ENCODE measurements around the gene TBL1X.

DNA sequence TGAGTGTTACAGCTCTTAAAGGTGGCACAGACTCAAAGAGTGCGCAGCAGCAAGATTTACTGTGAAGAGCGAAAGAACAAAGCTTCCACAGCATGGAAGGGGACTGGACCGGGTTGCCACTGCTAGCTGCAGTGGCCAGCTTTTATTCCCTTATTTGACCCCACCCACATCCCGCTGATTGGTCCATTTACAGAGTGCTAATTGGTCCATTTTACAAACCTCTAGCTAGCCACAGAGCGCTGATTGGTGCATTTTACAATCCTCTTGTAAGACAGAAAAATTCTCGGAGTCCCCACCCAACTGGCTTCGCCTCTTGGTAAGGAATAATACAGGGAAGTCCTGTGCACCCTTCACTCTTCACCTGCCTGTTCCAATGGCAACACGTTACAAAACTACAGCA, 319.5 kb downstream of the TBL1X start:
- TF ChIP-seq POLR2AphosphoS5 (IDR thresholded peaks at IDR 0.05; ENCODE audit: low read length) (no peak), KAT2A (conservative IDR thresholded peaks at IDR 0.05; ENCODE audit: control insufficient read depth, low read depth, low read length) (no peak), CBX5 (IDR thresholded peaks at IDR 0.05; ENCODE audit: low read depth) (no peak), RCOR1 (conservative IDR thresholded peaks at IDR 0.05; ENCODE audit: low read depth, low read length) (no peak), SMC3 (IDR thresholded peaks at IDR 0.05; ENCODE audit: borderline replicate concordance, low read length) (no peak), ATF7 (IDR thresholded peaks at IDR 0.05; ENCODE audit: low read depth) (no peak), MYC (IDR thresholded peaks at IDR 0.05; ENCODE audit: insufficient read depth, insufficient read length, insufficient replicate concordance, low read length, severe bottlenecking) (no peak), JUND (IDR thresholded peaks at IDR 0.05; ENCODE audit: low read depth, low read length) (no peak), EP300 (IDR thresholded peaks at IDR 0.05; ENCODE audit: borderline replicate concordance in 1 of 2, control insufficient read depth in 1 of 2, low read depth in 2 of 2, low read length in 2 of 2) (no peak)
- TF ChIP-seq, protein P1, sequence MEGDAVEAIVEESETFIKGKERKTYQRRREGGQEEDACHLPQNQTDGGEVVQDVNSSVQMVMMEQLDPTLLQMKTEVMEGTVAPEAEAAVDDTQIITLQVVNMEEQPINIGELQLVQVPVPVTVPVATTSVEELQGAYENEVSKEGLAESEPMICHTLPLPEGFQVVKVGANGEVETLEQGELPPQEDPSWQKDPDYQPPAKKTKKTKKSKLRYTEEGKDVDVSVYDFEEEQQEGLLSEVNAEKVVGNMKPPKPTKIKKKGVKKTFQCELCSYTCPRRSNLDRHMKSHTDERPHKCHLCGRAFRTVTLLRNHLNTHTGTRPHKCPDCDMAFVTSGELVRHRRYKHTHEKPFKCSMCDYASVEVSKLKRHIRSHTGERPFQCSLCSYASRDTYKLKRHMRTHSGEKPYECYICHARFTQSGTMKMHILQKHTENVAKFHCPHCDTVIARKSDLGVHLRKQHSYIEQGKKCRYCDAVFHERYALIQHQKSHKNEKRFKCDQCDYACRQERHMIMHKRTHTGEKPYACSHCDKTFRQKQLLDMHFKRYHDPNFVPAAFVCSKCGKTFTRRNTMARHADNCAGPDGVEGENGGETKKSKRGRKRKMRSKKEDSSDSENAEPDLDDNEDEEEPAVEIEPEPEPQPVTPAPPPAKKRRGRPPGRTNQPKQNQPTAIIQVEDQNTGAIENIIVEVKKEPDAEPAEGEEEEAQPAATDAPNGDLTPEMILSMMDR (IDR thresholded peaks at IDR 0.05 in 2 of 3, conservative IDR thresholded peaks at IDR 0.05 in 1 of 3; ENCODE audit: control insufficient read depth in 2 of 3, extremely low read depth in 1 of 3, insufficient read depth in 1 of 3, low read depth in 3 of 3, low read length in 3 of 3), result no peak
- TF ChIP-seq, protein P2, sequence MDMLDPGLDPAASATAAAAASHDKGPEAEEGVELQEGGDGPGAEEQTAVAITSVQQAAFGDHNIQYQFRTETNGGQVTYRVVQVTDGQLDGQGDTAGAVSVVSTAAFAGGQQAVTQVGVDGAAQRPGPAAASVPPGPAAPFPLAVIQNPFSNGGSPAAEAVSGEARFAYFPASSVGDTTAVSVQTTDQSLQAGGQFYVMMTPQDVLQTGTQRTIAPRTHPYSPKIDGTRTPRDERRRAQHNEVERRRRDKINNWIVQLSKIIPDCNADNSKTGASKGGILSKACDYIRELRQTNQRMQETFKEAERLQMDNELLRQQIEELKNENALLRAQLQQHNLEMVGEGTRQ (IDR thresholded peaks at IDR 0.05; ENCODE audit: borderline replicate concordance, low read depth, low read length), result no peak
- TF ChIP-seq, protein P3, sequence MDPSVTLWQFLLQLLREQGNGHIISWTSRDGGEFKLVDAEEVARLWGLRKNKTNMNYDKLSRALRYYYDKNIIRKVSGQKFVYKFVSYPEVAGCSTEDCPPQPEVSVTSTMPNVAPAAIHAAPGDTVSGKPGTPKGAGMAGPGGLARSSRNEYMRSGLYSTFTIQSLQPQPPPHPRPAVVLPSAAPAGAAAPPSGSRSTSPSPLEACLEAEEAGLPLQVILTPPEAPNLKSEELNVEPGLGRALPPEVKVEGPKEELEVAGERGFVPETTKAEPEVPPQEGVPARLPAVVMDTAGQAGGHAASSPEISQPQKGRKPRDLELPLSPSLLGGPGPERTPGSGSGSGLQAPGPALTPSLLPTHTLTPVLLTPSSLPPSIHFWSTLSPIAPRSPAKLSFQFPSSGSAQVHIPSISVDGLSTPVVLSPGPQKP (IDR thresholded peaks at IDR 0.05; ENCODE audit: low read depth, low read length), result no peak
- TF ChIP-seq, protein P4, sequence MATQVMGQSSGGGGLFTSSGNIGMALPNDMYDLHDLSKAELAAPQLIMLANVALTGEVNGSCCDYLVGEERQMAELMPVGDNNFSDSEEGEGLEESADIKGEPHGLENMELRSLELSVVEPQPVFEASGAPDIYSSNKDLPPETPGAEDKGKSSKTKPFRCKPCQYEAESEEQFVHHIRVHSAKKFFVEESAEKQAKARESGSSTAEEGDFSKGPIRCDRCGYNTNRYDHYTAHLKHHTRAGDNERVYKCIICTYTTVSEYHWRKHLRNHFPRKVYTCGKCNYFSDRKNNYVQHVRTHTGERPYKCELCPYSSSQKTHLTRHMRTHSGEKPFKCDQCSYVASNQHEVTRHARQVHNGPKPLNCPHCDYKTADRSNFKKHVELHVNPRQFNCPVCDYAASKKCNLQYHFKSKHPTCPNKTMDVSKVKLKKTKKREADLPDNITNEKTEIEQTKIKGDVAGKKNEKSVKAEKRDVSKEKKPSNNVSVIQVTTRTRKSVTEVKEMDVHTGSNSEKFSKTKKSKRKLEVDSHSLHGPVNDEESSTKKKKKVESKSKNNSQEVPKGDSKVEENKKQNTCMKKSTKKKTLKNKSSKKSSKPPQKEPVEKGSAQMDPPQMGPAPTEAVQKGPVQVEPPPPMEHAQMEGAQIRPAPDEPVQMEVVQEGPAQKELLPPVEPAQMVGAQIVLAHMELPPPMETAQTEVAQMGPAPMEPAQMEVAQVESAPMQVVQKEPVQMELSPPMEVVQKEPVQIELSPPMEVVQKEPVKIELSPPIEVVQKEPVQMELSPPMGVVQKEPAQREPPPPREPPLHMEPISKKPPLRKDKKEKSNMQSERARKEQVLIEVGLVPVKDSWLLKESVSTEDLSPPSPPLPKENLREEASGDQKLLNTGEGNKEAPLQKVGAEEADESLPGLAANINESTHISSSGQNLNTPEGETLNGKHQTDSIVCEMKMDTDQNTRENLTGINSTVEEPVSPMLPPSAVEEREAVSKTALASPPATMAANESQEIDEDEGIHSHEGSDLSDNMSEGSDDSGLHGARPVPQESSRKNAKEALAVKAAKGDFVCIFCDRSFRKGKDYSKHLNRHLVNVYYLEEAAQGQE (IDR thresholded peaks at IDR 0.05; ENCODE audit: low read depth, low read length), result no peak

All from GM12878 (cell line).